NCI-H1048 (cell line): ENCODE results near the gene DACT2.
"Not testable (repeated sequence)": the region's sequence is repeated elsewhere in the genome, so short reads cannot be mapped to it uniquely, and the experiment has no call there.

ENCODE experiments used
- DNase-seq: peaks from one replicate; lab custom pipeline; 2025; lab: John Stamatoyannopoulos, UW

DACT2 gene

DNA sequence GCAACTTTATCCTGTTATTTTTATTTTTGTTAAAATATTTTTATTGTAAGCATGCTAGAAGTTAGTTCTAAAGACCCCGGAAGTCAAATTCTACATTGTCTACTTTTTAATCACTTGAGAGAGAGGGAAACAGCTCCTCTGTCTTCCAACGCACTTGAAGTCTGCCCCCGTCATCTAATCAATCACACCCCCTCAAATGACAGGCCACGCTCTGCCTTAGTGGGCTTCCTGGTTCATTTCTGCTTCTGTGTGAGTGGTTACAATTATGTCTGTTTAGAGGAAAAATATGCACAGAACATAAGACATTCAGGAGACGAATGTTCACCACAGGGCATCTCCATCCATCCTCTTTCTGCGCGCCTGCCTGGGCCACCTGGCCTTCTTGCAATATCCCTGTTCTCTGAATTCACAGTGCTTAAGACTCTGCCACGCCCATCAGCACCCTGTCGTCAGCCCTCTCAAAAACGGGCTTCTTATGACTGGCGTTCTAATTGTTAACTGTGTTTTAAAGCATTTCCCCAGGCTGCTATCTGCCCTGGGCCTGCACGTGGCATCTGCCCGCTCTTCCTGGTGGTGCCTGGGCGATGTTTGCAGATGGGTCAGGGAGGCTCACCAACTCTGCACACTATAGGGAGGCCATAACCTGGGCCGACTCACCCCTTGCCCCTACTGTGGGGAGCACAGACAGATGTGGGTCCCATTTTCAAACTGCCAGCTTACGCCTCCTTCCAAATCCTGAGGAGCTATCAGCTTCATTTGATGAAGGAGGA lies 15.4 kb downstream of the DACT2 start:
- no peak for DNase-seq

GRCh38 chr6:168302534-168302933 lies 17.0 kb downstream of the DACT2 start:
- DNase-seq, result no peak

DNA sequence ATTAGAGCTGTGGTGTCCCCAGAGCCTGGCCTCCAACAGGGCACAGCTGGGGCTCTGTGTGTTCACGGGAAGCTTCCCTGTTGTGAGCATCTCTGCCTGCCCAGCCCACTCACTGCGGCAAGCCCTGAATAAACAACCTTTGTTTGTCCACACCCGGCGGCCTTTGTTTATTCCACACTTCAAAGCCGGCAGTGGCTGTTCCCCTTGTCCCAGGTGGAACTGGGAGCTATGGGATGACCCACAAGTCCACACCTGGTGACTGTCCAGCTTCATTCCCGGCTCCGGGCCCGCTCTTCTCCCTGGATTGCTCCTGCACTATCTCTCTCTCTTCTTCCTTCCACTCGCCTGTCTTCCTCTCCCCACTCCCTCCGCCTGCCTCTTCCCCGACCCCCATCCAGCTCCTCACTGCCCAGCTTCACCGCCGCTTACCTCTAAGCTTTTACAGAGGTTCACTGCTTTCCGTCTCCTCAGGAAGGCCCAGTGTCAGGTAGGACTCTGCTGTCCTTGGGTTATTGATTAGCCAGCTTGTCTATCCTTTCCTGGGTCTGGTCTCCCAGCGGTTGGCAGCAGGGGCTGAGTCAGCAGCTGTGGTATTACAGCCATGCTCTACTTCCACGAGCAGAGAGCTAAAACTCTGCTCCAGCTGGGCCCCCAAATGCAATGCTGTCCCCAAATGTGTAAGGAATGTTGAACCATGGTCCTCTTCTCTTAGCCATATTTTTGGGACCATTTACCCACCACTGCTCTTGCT lies 17.8 kb downstream of the DACT2 start:
- no peak for DNase-seq

DNA sequence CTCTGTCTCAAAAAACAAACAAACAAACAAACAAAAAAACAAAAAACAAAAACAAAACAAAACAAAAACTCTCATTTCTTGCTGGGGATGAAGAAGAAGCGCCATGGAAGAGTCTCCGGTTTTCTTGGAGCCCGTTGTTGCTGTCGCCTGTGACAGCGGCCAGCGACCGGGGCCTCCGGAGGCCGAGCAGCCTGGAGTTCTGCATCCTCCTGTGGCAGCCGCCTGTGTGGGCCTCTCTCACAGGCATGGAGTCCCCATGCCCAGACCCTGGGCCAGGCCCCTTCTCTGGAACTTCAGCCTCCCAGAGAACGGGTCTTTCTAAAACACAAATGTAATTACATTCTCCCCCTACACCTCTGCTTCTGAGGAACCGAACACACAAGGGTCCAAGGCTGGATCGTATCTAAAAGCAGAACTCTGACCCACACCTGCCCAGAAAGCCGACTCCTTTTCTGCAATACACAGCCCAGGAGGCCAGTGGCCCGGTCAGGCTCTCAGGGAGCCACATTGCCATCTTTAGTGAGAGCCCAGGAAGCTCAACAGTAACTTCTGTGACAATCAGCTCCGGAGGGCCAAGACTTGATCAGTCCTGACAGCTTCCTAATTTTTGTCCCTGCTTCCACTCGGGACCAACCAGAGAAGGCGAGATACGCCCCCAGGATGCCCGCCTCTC lies 18.5 kb downstream of the DACT2 start:
- DNase-seq, result no peak

DNA sequence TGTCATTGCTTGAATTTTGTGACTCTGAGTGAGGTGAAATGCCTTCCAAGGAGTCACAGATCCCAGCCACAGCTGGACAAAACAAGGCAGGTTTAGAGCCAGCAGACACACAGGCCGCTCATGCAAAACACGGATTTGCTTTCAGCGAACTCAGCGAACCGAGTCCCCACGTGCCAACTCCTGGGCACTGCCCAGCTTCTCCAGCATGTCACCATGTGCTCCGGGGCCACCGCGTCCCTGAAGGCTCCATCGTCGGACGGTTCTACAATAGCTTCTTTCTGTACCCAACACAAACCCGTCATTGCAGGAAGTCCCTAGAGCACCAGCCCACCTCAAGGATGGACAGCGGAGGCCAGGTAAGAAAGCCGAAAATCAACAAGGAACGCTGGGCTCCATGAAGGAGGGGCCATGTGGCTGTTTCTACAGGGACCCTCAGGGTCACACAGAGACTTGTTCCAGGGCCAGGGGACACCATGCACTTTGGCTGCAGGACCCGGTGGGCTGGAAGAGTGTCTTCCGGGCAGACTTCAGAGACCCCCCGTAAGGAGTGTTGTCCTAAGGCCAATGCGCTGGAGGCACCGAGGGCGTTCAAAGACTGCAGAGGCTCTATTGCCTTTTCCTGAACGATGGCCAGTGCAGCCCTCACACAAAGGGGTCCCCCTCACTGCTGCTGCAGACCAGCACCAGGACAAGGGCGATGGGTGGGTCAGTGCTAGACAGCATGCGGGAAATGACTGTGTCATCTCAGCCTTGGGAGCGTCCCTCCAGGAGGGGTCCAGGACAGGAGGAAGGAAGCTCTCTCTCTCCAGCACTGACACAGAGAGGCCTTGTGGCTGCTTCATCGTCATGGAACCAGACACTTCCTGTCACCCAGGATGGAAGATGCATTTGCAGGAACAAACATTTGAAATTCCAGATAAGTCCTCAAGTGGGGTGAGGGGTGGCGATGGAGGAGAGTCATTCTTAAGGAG lies 19.8 kb downstream of the DACT2 start:
- no peak for DNase-seq

DNA sequence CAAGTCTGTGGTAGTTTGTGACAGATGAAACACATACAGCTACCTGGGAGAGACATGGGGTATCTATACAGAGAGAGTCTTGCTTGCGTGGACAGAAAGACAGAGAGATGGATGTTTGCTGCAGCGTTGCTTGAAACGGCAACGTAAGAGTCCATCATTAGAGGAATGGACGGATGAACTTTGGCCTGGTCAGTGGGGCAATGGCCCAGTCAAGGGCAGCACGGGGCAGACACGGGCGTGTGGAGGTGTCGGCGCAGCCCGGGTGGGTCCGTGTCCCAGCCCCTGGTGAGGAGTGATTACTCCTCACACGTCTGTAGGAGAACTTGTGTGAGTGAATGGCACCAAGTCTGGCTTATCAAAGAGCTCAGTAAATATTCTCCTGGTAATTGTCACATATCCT lies 21.9 kb downstream of the DACT2 start:
- DNase-seq, result no peak

DNA sequence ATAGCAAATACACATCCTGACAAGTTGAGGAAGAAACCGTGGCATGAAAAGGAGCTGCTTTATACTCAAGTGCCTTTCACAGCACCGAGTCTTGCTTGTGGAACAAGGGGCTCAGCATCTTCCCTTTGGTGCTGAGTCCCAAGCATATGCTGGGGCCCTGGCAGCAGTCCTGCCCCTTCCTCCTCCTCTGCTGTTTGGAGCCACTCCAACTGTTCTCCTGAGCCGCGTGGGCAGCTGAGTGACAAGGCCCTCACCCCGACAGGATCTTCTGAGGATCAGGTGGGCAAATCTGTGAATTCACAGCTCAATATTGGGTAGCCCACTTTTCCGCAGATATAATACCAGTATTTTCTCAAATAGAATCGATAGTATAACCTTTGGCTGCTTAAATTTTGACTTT lies 24.7 kb downstream of the DACT2 start:
- no peak for DNase-seq

DNA sequence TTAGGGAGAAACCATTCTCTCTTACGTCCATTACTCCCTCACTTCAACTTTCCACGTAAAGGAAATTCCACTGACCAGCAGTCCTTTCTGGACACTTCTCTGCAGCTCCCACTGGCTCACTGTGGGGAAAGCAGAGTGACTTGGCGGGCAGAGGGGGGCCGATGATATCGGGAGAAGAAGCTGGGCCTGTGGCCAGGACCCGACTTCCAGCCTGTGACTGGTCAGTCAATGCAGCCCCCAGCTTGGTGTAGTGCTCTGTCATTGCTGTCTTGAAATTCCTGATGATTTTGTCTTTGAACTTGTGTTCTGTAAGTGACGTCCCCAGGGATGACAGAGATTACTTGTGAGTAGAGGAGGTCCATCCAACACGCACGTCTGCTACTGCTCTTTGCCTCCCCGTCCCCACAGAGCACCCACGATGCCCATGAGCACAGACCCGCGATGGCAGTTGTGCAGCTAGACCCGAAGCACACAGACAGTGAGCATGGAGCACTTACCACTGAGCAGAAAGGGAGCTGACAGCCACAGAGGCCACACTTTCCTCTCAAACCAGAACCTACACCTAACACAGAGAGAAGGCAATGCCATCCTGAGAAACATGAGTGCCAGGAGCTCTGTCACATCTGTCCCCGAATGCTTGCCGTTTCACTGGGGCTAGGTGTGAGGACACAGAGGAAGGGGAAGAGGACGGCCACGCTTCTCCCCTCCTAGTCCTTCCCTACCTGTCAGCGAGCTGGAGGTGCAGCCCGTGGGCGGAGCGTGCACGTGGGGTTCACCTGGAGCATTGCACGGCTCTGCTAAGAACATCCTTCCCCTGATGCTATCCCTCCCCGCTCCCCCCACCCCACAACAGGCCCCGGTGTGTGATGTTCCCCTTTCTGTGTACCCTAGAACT lies 25.7 kb downstream of the DACT2 start:
- no peak for DNase-seq

DNA sequence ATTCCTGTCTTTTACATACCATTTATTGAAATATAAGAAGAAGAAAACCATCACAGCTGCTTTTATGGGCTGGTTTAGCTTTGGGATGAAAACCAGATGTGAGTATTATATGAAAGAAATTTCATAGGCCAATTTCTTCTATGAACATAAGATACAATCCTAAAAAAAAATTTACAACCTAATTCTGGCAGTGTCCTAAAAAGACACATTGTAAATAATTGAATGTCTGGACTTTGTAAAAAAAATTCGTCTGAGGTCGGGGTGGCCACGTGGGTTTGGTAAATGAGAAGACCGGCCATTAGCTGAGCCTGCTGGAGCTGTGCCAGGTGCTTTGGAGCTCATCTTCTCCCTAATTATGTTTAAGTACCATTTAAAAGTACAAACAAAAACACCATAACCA lies 26.8 kb downstream of the DACT2 start:
- no peak for DNase-seq

- no peak for DNase-seq
Observed at GRCh38 chr6:168291450-168291849, 28.1 kb downstream of the DACT2 start.

- no peak for DNase-seq
Observed at GRCh38 chr6:168290095-168290494, 29.5 kb downstream of the DACT2 start.

GRCh38 chr6:168289571-168289962 lies 30.0 kb downstream of the DACT2 start:
- DNase-seq, result no peak

GRCh38 chr6:168288781-168289570 lies 30.6 kb downstream of the DACT2 start:
- no peak for DNase-seq

DNA sequence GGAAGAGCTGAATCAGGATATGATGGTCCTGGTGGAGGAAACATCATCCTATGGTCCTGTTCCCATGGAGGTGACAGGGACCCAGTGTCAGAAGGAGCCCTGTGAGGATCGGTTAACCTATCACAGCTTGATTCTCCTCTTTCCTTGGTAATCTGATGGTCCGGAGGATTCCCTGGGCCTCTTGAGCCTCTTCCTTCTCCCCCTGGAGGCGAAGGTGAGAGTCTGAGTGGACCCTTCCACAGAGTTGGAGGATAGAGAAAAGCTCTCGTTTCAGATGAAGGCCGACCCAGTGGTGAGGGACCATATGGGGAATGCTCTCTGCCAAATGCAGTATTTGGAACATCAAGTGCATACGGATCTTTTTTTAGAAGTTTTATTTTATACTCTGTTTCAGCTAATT lies 32.1 kb downstream of the DACT2 start:
- DNase-seq, result not testable (repeated sequence)

- not testable (repeated sequence) for DNase-seq
Observed at GRCh38 chr6:168286771-168287446, 32.7 kb downstream of the DACT2 start.

DNA sequence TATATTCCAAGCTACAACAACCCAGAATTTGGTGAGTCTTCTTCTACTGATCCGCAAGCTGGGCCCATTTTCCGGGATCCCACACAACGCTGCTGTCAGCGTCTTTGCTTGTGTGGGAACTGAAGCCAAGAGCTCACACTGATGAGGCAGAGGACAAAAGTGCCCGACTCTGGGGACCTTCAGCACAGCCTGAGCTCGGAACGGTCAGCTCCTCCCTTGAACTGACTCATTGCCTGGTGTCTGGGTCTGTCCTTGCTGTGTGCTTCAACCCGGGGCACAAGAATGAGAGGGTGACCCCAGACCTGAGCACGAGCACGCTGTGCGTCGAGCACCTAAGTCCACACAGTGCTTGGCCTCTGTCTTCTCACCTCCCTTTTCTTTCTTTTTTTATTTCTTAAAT lies 33.5 kb downstream of the DACT2 start:
- no peak for DNase-seq

DNA sequence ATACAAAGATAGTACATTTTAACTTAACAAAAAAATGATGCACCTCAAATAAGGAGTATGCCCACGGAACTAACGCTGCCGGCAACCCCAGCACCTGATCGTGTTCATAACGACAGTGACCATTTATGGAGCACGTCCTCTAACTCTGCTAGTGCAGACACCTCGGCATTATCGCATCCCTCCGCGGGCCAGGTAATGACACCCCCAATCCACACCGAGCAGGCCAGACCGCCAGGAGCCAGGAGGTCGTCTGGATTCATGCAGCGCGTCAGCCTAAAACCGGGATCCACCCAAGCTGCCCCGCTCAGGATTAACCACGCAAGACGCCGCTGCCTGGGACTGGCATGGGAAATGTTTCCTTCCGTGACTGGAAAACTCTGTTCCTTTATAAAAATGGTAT lies 34.1 kb downstream of the DACT2 start:
- no peak for DNase-seq

- DNase-seq, result no peak
Observed at GRCh38 chr6:168284187-168284586, 35.4 kb downstream of the DACT2 start.

DNA sequence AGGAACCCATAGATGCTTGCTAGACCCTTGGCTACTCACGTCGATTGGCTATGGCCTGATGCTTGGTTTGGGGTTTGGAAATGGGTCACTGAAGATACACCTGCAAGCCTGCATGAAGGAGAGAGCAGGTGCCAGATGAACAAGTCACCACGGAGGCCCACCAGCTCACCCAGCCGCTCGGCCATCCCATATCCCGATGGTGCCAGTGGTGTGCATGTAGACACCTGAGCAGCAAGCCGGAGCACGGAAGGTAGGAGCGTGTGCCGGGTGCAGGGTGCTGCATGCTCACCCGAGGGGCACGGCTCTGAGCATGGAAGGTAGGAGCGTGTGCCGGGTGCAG lies 35.9 kb downstream of the DACT2 start:
- DNase-seq, result no peak
